GM12878 (cell line): Measurements from ENCODE around the gene EFCC1. TPM values are rescaled to one million over a fixed set of nuclear protein-coding genes. Genes with fewer than 3 reads are reported as not detected.

Experiments
- ATAC-seq: fragments of 200-7000 bp; cut with Tn5 transposase; 3 replicates; pipeline ENCODE4 v1.9.1; 2020; ENCODE audit warnings: mild to moderate bottlenecking, moderate library complexity
- BruUV-seq: library from RNA; stranded (reverse); fragments of 400-500 nt; replicated peaks from 2 replicates; lab custom pipeline; 2021; lab: Mats Ljungman, UMichigan
- CTCF ChIA-PET: fragments of 300-600 bp; sonication (Branson Sonifier 250); formaldehyde crosslinking; extraction: SDS; loops from one replicate; lab custom pipeline; 2021; ENCODE audit warnings: inconsistent platforms; lab: Yijun Ruan, JAX
- POLR2A ChIA-PET: fragments of 350-600 bp; formaldehyde crosslinking; extraction: SDS; loops from one replicate; lab custom pipeline; 2021; ENCODE audit warnings: inconsistent platforms; lab: Charles Lee
- RAD21 ChIA-PET: fragments of 300-600 bp; sonication (Branson Sonifier 250); formaldehyde crosslinking; loops from one replicate; lab custom pipeline; 2023; ENCODE audit warnings: antibody characterized with exemption; ENCODE audit not compliant: unreplicated experiment; lab: Charles Lee
- SMC1A ChIA-PET: fragments of 300-600 bp; sonication (Branson Sonifier 250); formaldehyde crosslinking; loops from one replicate; lab custom pipeline; 2023; ENCODE audit not compliant: unreplicated experiment, uncharacterized antibody; lab: Charles Lee
- DNase-seq: peaks from one replicate; pipeline ENCODE4 v3.0.0-alpha.2; 2011; ENCODE audit warnings: low read depth, low spot score
- FAIRE-seq: peaks from 3 replicates; lab custom pipeline; 2011; peaks lifted over from hg19 to GRCh38; lab: Jason Lieb, UNC
- H2AFZ ChIP-seq: 2 replicates; pipeline ENCODE4 v1.6.0; 2011; ENCODE audit warnings: low read depth, low read length, control low read depth; ENCODE audit not compliant: control insufficient read depth
- H3K27ac ChIP-seq: 2 replicates; pipeline ENCODE4 v1.5.1; 2011; ENCODE audit warnings: control low read depth; ENCODE audit not compliant: control insufficient read depth, insufficient read depth
- H3K27me3 ChIP-seq, 2 experiments: replicated peaks in 1 of 2; 2 replicates each; pipeline versions ENCODE4 v1.6.0 to v1.6.1; 2011; ENCODE audit warnings: low read length in 1 of 2; ENCODE audit not compliant: control insufficient read depth in 2 of 2, insufficient read depth in 2 of 2
- H3K36me3 ChIP-seq, 2 experiments: 2 replicates each; pipeline ENCODE4 v1.5.1; 2011; ENCODE audit warnings: low read length in 1 of 2; ENCODE audit not compliant: control insufficient read depth in 2 of 2, insufficient read depth in 2 of 2
- H3K4me1 ChIP-seq: 2 replicates; pipeline ENCODE4 v1.6.1; 2011; ENCODE audit warnings: mild to moderate bottlenecking, low read length, moderate library complexity, mixed read lengths; ENCODE audit not compliant: control insufficient read depth, insufficient read depth
- H3K4me2 ChIP-seq: 2 replicates; pipeline ENCODE4 v1.6.0; 2011; ENCODE audit warnings: control low read depth; ENCODE audit not compliant: control insufficient read depth, insufficient read depth
- H3K4me3 ChIP-seq: fragments of 200-600 bp; sonication (generic); 2 replicates; pipeline ENCODE4 v1.5.1; 2016
- H3K79me2 ChIP-seq: 2 replicates; pipeline ENCODE4 v1.6.0; 2011; ENCODE audit warnings: low read length; ENCODE audit not compliant: control insufficient read depth, insufficient read depth
- H3K9ac ChIP-seq: 2 replicates; pipeline ENCODE4 v1.8.0; 2011; ENCODE audit warnings: low read length, control low read depth, mixed read lengths; ENCODE audit not compliant: control insufficient read depth, insufficient read depth
- H3K9me3 ChIP-seq: replicated peaks from 3 replicates; pipeline ENCODE4 v1.5.1; 2011; ENCODE audit warnings: mild to moderate bottlenecking, low read length; ENCODE audit not compliant: control insufficient read depth, insufficient read depth
- H4K20me1 ChIP-seq: 2 replicates; pipeline ENCODE4 v1.6.0; 2011; ENCODE audit not compliant: control insufficient read depth, insufficient read depth
- ATF7 ChIP-seq: fragments of 450-650 bp; IDR thresholded peaks from 2 replicates; pipeline ENCODE4 v1.6.1; 2016; ENCODE audit warnings: low read depth, mild to moderate bottlenecking
- CBFB ChIP-seq: IDR thresholded peaks from 2 replicates; pipeline ENCODE4 v1.6.1; 2016; ENCODE audit warnings: antibody characterized with exemption, low read depth
- EGR1 ChIP-seq, 2 experiments: IDR thresholded peaks; 1 replicate in 1 of 2; 2 replicates in 1 of 2; pipeline ENCODE4 v1.6.1; 2011 to 2012; ENCODE audit warnings: low read depth in 2 of 2, low read length in 2 of 2, borderline replicate concordance in 1 of 2, mild to moderate bottlenecking in 1 of 2, moderate library complexity in 1 of 2
- ETV6 ChIP-seq, 2 experiments: fragments of 450-650 bp in 1 of 2; IDR thresholded peaks in 1 of 2; conservative IDR thresholded peaks in 1 of 2; 2 replicates each; pipeline ENCODE4 v1.6.1; 2014; ENCODE audit warnings: antibody characterized with exemption in 1 of 2, borderline replicate concordance in 1 of 2, low read depth in 1 of 2, mild to moderate bottlenecking in 1 of 2, moderate library complexity in 1 of 2
- JUNB ChIP-seq: IDR thresholded peaks from 2 replicates; pipeline ENCODE4 v1.6.1; 2016; ENCODE audit warnings: antibody characterized with exemption, mild to moderate bottlenecking
- NR2C2 ChIP-seq: IDR thresholded peaks from 2 replicates; pipeline ENCODE4 v1.6.1; 2011; ENCODE audit warnings: borderline replicate concordance, low read depth; ENCODE audit not compliant: control insufficient read depth, insufficient read length
- POU2F2 ChIP-seq: IDR thresholded peaks from 3 replicates; pipeline ENCODE4 v1.6.1; 2011; ENCODE audit warnings: low read depth, mild to moderate bottlenecking, low read length, borderline replicate concordance
- RFX5 ChIP-seq: IDR thresholded peaks from 2 replicates; pipeline ENCODE4 v1.6.1; 2011; ENCODE audit warnings: low read depth, low read length, improper control_type of control experiment
- SUZ12 ChIP-seq: fragments of 200-600 bp; sonication (generic); IDR thresholded peaks from one replicate; pipeline ENCODE4 v1.6.1; 2018; ENCODE audit warnings: antibody characterized with exemption, mild to moderate bottlenecking; ENCODE audit not compliant: unreplicated experiment
- TAF1 ChIP-seq: IDR thresholded peaks from 2 replicates; pipeline ENCODE4 v1.6.1; 2011; ENCODE audit warnings: mild to moderate bottlenecking, low read depth, low read length, borderline replicate concordance
- WGBS: methylation state at CpG from one replicate; pipeline ENCODE4 v1.1.6; 2016; ENCODE audit warnings: low lambda C conversion rate; ENCODE audit not compliant: insufficient replicate concordance, insufficient coverage; ENCODE audit errors: missing lambda C conversion rate; 5-methylcytosine and 5-hydroxymethylcytosine counted together
- in situ Hi-C: fragments of 300-500 bp; cut with MboI; formaldehyde crosslinking; loops from 9 replicates; pipeline ENCODE4 v1.14.3; 2018; ENCODE audit warnings: mixed read lengths
- intact Hi-C: fragments of 100-400 bp; cut with micrococcal nuclease; formaldehyde crosslinking; loops from one replicate; pipeline ENCODE4 v1.14.2; 2022; ENCODE audit not compliant: unreplicated experiment
- polyA plus RNA-seq, 11 experiments: library from polyadenylated mRNA; depleted of rRNA in 4 of 11; unstranded in 6 of 11; stranded (reverse) in 5 of 11; fragments of >200 nt; fragmentation: Nextera tagmentation in 4 of 11; fragmentation: Illumina TruSeq in 1 of 11; extraction: Ambion mirVana in 4 of 11; extraction: Trizol in 1 of 11; gene quantifications; 1 replicate in 1 of 11; 2 replicates in 10 of 11; pipeline versions ENCODE4 v1.2.1 to v1.2.3, GENCODE V29; 2011 to 2016; ENCODE audit warnings: inconsistent platforms in 2 of 11, missing spikeins in 2 of 11, low read depth in 1 of 11
- total RNA-seq, 4 experiments: library from RNA; depleted of rRNA in 3 of 4; stranded (reverse); fragments of >200 nt in 3 of 4; fragmentation: Illumina TruSeq in 1 of 4; extraction: Trizol in 1 of 4; gene quantifications; 2 replicates each; pipeline versions ENCODE4 v1.2.1 to v1.2.3, GENCODE V29; 2013 to 2021
- TF ChIP-seq, protein P1 (sequence below): fragments of 450-650 bp; IDR thresholded peaks from 2 replicates; pipeline ENCODE4 v1.6.1; 2017; ENCODE audit warnings: mild to moderate bottlenecking, moderate library complexity
- TF ChIP-seq, protein P2 (sequence below): IDR thresholded peaks from 2 replicates; pipeline ENCODE4 v1.6.1; 2011; ENCODE audit warnings: mild to moderate bottlenecking, low read depth, low read length, moderate library complexity; ENCODE audit not compliant: insufficient replicate concordance

Gene EFCC1
- total and polyA plus RNA-seq, 10 of the 15 experiments (the other 5 are each of a cell fraction or from before 2014, with no cell fraction given) = not detected

DNA sequence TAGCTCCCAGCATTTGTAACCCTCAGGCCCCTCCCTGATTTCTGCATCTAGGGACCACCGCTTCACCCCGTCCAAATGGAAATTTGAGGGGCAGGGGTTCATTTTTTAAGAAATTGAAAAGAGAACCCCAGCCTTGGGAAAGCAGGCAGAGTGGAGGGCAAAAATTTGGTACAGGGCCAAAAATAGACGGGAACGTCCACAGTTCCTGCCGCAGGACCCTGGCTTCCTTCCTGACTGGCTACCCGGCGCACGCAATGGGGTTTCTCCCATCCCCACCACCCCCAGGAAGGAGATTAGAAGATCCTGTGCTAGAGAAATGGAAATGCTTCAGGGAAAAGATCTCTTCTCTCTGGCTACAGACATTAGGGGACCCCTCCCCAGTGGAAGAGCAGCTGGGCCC lies 80.4 kb downstream of the EFCC1 start:
- Histone ChIP-seq H3K36me3 (no peaks in the 10 kb centered on the region), H2AFZ (no peak overlapping the region), H3K4me3 (no peak overlapping the region), H3K9me3 (no peaks in the 10 kb centered on the region), H3K27me3 (no peaks in the 10 kb centered on the region), H3K4me1 (no peaks in the 10 kb centered on the region), H4K20me1 (no peaks in the 10 kb centered on the region), H3K79me2 (no peaks in the 10 kb centered on the region), H3K27ac (no peak overlapping the region), H3K4me2 (no peak overlapping the region), H3K9ac (no peak overlapping the region)
- 64% methylated on average over 8 of the region's 8 CpGs for WGBS
- DNase-seq (no peak), FAIRE-seq (no peak), ATAC-seq (no peak)
- in situ Hi-C loops = no loop called here
- BruUV-seq = no TSS peak
- TF ChIP-seq, protein P1, sequence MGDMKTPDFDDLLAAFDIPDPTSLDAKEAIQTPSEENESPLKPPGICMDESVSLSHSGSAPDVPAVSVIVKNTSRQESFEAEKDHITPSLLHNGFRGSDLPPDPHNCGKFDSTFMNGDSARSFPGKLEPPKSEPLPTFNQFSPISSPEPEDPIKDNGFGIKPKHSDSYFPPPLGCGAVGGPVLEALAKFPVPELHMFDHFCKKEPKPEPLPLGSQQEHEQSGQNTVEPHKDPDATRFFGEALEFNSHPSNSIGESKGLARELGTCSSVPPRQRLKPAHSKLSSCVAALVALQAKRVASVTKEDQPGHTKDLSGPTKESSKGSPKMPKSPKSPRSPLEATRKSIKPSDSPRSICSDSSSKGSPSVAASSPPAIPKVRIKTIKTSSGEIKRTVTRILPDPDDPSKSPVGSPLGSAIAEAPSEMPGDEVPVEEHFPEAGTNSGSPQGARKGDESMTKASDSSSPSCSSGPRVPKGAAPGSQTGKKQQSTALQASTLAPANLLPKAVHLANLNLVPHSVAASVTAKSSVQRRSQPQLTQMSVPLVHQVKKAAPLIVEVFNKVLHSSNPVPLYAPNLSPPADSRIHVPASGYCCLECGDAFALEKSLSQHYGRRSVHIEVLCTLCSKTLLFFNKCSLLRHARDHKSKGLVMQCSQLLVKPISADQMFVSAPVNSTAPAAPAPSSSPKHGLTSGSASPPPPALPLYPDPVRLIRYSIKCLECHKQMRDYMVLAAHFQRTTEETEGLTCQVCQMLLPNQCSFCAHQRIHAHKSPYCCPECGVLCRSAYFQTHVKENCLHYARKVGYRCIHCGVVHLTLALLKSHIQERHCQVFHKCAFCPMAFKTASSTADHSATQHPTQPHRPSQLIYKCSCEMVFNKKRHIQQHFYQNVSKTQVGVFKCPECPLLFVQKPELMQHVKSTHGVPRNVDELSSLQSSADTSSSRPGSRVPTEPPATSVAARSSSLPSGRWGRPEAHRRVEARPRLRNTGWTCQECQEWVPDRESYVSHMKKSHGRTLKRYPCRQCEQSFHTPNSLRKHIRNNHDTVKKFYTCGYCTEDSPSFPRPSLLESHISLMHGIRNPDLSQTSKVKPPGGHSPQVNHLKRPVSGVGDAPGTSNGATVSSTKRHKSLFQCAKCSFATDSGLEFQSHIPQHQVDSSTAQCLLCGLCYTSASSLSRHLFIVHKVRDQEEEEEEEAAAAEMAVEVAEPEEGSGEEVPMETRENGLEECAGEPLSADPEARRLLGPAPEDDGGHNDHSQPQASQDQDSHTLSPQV = no peak
- no peak for TF ChIP-seq EGR1 (IDR thresholded peaks at IDR 0.05; ENCODE audit: borderline replicate concordance in 1 of 2, low read depth in 2 of 2, low read length in 2 of 2)
- SMC1A ChIA-PET = no interaction called here
- intact Hi-C loops = no loop called here
- CTCF ChIA-PET = interaction anchor here (1.8 kb wide), 1 partner anchor 111 kb away, joined by 6 read pairs; no protein-coding TSS in a partner anchor
- POLR2A ChIA-PET = no interaction called here
- RAD21 ChIA-PET = no interaction called here

DNA sequence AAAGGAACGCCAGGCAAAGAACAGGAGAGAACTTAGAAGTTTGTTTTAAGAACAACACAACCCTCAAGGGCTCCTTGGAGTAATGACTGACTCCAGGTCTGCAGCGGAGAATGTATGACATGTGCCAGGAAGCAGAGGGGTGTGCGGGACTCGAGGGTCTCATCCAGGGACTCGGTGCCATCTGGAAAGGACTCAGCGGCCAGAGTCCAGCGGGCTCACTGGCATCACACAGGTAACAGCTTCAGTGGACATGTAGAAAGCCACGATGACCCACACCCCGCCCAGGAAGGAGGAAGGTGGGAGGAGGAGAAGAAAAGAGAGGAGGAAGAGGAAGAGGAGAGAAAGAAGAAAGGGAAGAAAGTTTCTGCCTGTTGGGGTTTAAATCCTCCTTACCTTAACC lies 80.9 kb downstream of the EFCC1 start:
- ChIA-PET SMC1A (no interaction called here), RAD21 (no interaction called here), POLR2A (no interaction called here), CTCF (interaction anchor here (1.8 kb wide), 1 partner anchor 112 kb away, joined by 6 read pairs; no protein-coding TSS in a partner anchor)
- Histone ChIP-seq H3K79me2 (no peaks in the 10 kb centered on the region), H3K4me3 (no peak overlapping the region), H3K27ac (no peak overlapping the region), H4K20me1 (no peaks in the 10 kb centered on the region), H3K27me3 (no peaks in the 10 kb centered on the region), H3K9me3 (no peaks in the 10 kb centered on the region), H3K4me1 (no peaks in the 10 kb centered on the region), H3K36me3 (no peaks in the 10 kb centered on the region), H3K4me2 (no peak overlapping the region), H3K9ac (no peak overlapping the region), H2AFZ (no peak overlapping the region)
- in situ Hi-C loops = no loop called here
- 51% methylated on average over 9 of the region's 9 CpGs for WGBS
- no TSS peak for BruUV-seq
- no peak for FAIRE-seq
- intact Hi-C loops = no loop called here
- no peak for ATAC-seq
- no peak for DNase-seq
- TF ChIP-seq CBFB = no peak
- no peak for TF ChIP-seq NR2C2
- no peak for TF ChIP-seq JUNB
- TF ChIP-seq ATF7 = no peak
- no peak for TF ChIP-seq SUZ12
- TF ChIP-seq ETV6 (conservative IDR thresholded peaks at IDR 0.05 in 1 of 2, IDR thresholded peaks at IDR 0.05 in 1 of 2; ENCODE audit: borderline replicate concordance in 1 of 2, low read depth in 1 of 2) = no peak
- no peak for TF ChIP-seq RFX5
- TF ChIP-seq TAF1 = no peak
- TF ChIP-seq POU2F2 = no peak
- TF ChIP-seq EGR1 (IDR thresholded peaks at IDR 0.05; ENCODE audit: borderline replicate concordance in 1 of 2, low read depth in 2 of 2, low read length in 2 of 2) = no peak
- TF ChIP-seq, protein P2, sequence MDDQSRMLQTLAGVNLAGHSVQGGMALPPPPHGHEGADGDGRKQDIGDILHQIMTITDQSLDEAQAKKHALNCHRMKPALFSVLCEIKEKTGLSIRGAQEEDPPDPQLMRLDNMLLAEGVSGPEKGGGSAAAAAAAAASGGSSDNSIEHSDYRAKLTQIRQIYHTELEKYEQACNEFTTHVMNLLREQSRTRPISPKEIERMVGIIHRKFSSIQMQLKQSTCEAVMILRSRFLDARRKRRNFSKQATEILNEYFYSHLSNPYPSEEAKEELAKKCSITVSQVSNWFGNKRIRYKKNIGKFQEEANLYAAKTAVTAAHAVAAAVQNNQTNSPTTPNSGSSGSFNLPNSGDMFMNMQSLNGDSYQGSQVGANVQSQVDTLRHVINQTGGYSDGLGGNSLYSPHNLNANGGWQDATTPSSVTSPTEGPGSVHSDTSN = no peak
